ENCODE results near the gene DOLK. TPM values are rescaled to one million over a fixed set of nuclear protein-coding genes. Genes with fewer than 3 reads are reported as not detected.

The DOLK gene
- polyA plus RNA-seq, 3 donors: 0.76 to 8.5 (median 7.0) TPM

- intact Hi-C loops (cut with micrococcal nuclease): no loop called here
- H4K20me1 ChIP-seq (ENCODE audit: insufficient read depth, low read length): peaks cover 9% of the 10 kb centered on the region
- no peak overlapping the region for H3K9ac ChIP-seq (ENCODE audit: insufficient read depth, low read length, poor library complexity, severe bottlenecking)
- no peaks in the 10 kb centered on the region for H3K79me2 ChIP-seq (ENCODE audit: insufficient read depth, low read length)
- H3K36me3 ChIP-seq (replicated peaks in 1 of 2; ENCODE audit: control insufficient read depth in 1 of 2, insufficient read depth in 2 of 2, low read length in 2 of 2): peaks cover 30 to 47% of the 10 kb centered on the region in 2 donors
- no peaks in the 10 kb centered on the region for H3K9me3 ChIP-seq (replicated peaks in 1 of 2; ENCODE audit: control insufficient read depth in 1 of 2, insufficient read depth in 1 of 2, low read length in 2 of 2)
- H2AFZ ChIP-seq (ENCODE audit: insufficient read depth, low read depth, low read length, poor library complexity, severe bottlenecking): no peak overlapping the region
- no peak for DNase-seq
- Mint-ChIP-seq H3K4me1 (peaks cover 6% of the 10 kb centered on the region), H3K27ac (peak overlapping the region in 5 of 7 donors; percentile 9 to 73 (median 62)), H3K9me3 (no peaks in the 10 kb centered on the region), H3K4me3 (no peak overlapping the region), H3K27me3 (ENCODE audit: low read depth in 3 of 3) (peaks cover 1 to 4% (median 3%) of the 10 kb centered on the region in 3 donors), H3K36me3 (peaks cover 41 to 43% of the 10 kb centered on the region in 2 donors)
- no peak for TF ChIP-seq CTCF (IDR thresholded peaks at IDR 0.05)
- WGBS (ENCODE audit: insufficient coverage): 97% methylated on average over 26 of the region's 26 CpGs
- no peak overlapping the region for H3K27ac ChIP-seq (ENCODE audit: low read depth in 1 of 2, low read length in 2 of 2)
- H3K4me1 ChIP-seq (ENCODE audit: control insufficient read depth in 1 of 2, insufficient read depth in 2 of 2, low read length in 2 of 2): peaks cover 2 to 4% of the 10 kb centered on the region in 2 donors
- no peaks in the 10 kb centered on the region for H3K27me3 ChIP-seq (ENCODE audit: control insufficient read depth in 2 of 2, insufficient read depth in 2 of 2, low read length in 2 of 2)
- no peak overlapping the region for H3K4me2 ChIP-seq (replicated peaks; ENCODE audit: extremely low read depth, low read length, poor library complexity, severe bottlenecking)
- H3K4me3 ChIP-seq (replicated peaks in 1 of 3; ENCODE audit: low read depth in 2 of 3, low read length in 3 of 3): no peak overlapping the region
Measured at GRCh38 chr9:128917151-128917849, 30.1 kb downstream of the DOLK start.

GRCh38 chr9:128916745-128917144 is 30.7 kb downstream of the DOLK start:
- Histone ChIP-seq H3K9me3 (replicated peaks in 1 of 2; ENCODE audit: control insufficient read depth in 1 of 2, insufficient read depth in 1 of 2, low read length in 2 of 2) (no peaks in the 10 kb centered on the region), H3K4me2 (replicated peaks; ENCODE audit: extremely low read depth, low read length, poor library complexity, severe bottlenecking) (no peak overlapping the region), H3K36me3 (replicated peaks in 1 of 2; ENCODE audit: control insufficient read depth in 1 of 2, insufficient read depth in 2 of 2, low read length in 2 of 2) (peaks cover 30 to 52% of the 10 kb centered on the region in 2 donors), H3K79me2 (ENCODE audit: insufficient read depth, low read length) (no peaks in the 10 kb centered on the region), H4K20me1 (ENCODE audit: insufficient read depth, low read length) (peaks cover 15% of the 10 kb centered on the region), H2AFZ (ENCODE audit: insufficient read depth, low read depth, low read length, poor library complexity, severe bottlenecking) (no peak overlapping the region), H3K27me3 (ENCODE audit: control insufficient read depth in 2 of 2, insufficient read depth in 2 of 2, low read length in 2 of 2) (no peaks in the 10 kb centered on the region), H3K4me3 (replicated peaks in 1 of 3; ENCODE audit: low read depth in 2 of 3, low read length in 3 of 3) (no peak overlapping the region), H3K27ac (ENCODE audit: low read depth in 1 of 2, low read length in 2 of 2) (no peak overlapping the region), H3K4me1 (ENCODE audit: control insufficient read depth in 1 of 2, insufficient read depth in 2 of 2, low read length in 2 of 2) (no peaks in the 10 kb centered on the region), H3K9ac (ENCODE audit: insufficient read depth, low read length, poor library complexity, severe bottlenecking) (no peak overlapping the region)
- 98% methylated on average over 6 of the region's 11 CpGs for WGBS (ENCODE audit: insufficient coverage)
- Mint-ChIP-seq H3K36me3 (peaks cover 41 to 49% of the 10 kb centered on the region in 2 donors), H3K9me3 (no peaks in the 10 kb centered on the region), H3K4me3 (no peak overlapping the region), H3K27me3 (ENCODE audit: low read depth in 3 of 3) (peaks cover 1 to 4% (median 1%) of the 10 kb centered on the region in 3 donors), H3K4me1 (peaks cover under 1% of the 10 kb centered on the region), H3K27ac (peak overlapping the region in 2 of 7 donors; percentile 24 to 73)
- intact Hi-C loops (cut with micrococcal nuclease): no loop called here
- no peak for TF ChIP-seq CTCF (IDR thresholded peaks at IDR 0.05)
- no peak for DNase-seq
